ENCODE measurements around the gene PTBP3.
"Not testable (repeated sequence)": the region's sequence is repeated elsewhere in the genome, so short reads cannot be mapped to it uniquely, and the experiment has no call there.

PTBP3 gene, protein sequence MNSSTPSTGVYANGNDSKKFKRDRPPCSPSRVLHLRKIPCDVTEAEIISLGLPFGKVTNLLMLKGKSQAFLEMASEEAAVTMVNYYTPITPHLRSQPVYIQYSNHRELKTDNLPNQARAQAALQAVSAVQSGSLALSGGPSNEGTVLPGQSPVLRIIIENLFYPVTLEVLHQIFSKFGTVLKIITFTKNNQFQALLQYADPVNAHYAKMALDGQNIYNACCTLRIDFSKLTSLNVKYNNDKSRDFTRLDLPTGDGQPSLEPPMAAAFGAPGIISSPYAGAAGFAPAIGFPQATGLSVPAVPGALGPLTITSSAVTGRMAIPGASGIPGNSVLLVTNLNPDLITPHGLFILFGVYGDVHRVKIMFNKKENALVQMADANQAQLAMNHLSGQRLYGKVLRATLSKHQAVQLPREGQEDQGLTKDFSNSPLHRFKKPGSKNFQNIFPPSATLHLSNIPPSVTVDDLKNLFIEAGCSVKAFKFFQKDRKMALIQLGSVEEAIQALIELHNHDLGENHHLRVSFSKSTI

DNA sequence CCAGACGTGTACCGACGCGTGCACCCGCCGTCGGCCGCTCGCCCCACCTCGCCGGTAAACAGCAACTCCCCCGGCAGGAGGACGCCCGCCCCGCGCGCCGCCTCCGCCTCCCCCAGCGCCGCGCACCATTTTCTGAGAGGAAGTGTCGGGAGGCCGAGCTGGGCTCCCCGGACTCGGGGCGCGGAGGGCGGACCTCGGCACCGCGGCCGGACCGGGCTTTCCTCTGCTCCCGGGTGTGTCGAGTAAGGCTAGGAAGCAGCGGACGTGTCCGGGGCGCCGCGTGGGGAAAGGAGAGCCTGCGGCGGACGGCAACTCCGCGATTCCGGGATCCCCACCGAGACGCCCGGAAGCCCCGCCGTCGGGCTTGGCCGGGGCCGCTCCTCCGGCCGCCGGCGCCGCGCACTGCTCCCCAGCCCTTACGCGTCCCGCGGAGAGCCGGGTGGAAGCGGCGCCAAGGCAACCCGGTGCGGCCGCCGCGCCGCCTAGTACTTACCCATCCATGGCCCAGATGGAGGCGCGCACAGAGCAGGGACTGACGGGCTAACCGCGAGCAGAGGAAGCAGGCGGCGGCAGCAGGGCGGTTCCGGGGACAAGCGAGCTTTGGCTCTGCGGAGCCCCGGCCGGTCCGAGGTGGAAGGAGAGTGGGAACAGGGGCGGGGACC is at the start of gene PTBP3:
Gene PTBP3, minus strand, starts transcription at position 643 of the 662 bp plus-strand sequence. CDS start 35,754 bp downstream, outside the sequence.
- peak; percentile 49 to 56 for DNase-seq (ENCODE audit: low read depth in 2 of 2)

GRCh38 chr9:112382501-112383364 is 49.3 kb upstream of the PTBP3 start:
- no peak for DNase-seq (ENCODE audit: low read depth in 2 of 2)

- no peak for DNase-seq (ENCODE audit: low read depth in 2 of 2)
Measured at GRCh38 chr9:112382066-112382465, 48.6 kb upstream of the PTBP3 start.

GRCh38 chr9:112380825-112381221 is 47.4 kb upstream of the PTBP3 start:
- no peak for DNase-seq (ENCODE audit: low read depth in 2 of 2)

GRCh38 chr9:112380102-112380824 is 46.8 kb upstream of the PTBP3 start, which contains the start of gene HSDL2:
HSDL2 (plus strand) TSS chr9:112380108; CDS start chr9:112380164, 56 bp downstream.
- no peak for DNase-seq (ENCODE audit: low read depth in 2 of 2)

DNA sequence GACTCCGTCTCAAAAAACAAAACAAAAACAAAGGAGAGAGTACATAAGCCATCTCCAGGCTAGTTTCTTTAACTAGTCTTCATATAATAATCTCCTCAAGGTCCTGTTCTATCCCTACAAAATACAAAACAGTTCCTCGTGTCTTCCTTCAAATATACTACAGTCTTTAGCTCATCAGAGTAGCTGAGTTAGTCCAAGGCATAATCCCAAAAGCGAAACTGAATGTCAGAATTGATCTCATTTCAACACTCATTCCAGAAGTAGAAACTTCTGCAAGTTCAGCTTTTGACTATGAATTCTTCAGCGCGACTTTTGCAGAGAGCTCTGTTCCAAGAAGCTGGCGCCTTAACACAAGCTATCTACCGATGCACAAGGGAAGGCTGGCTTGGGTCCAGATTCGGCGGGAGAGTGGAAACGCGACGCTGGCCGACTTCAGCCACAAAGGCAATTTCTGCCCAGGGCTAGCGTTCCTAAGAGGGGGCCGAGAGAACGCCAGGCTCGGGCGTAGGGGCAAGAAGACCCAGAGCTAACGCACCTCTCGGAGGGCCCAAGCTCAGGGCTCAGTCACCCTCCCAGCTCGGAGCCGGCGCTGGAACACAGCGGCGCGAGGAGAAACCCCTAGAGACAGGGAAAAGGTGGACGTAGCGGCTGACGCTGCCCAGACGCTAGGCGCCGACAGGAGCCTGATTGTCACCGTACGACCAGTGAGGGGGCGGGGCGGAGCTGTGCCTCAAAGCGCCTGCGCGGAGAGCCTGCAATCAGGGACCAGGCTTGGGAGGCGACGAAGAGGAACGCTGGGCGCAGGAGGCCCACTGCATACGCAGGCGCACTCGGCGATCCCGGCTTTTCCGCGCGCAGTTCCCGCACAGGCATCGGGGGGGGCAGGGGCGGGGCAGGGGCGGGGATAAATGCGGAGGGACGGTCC is 46.0 kb upstream of the PTBP3 start:
- peak; percentile 92 to 95 for DNase-seq (ENCODE audit: low read depth in 2 of 2)

DNA sequence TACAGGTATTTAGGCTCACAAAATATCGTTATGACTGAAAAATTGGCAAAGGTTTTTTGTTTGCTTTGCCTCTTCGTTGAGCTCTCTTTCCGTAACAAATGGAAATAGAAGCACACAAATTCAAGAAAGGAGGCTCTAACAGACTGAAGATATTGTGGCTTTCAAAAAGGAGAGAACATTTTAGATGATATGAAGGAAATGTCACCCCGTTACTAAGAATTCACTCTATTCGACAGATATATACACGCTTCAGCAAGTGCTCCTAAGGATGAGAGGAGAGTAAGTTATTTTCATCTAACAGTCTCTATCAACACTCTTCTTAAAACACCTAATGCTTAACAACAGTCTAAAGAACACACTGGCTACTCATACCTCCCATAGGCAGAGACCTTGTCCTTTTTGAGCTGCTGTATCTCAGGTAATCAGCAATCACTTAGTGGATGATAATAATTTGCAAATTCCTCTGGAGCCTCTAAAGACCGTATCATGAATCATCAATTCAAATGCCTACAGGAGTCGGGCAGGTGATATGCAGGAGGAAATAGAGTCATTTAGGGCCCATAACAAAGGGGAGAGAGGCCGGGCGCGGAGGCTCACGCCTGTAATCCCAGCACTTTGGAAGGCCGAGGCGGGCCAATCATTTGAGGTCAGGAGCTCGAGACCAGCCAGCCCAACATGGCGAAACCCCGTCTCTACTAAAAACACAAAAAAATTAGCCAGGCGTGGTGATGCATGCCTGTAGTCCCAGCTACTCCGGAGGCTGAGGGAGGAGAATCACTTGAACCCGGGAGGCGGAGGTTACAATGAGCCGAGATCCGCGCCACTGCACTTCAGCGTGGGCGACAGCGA is 45.1 kb upstream of the PTBP3 start:
- no peak for DNase-seq (ENCODE audit: low read depth in 2 of 2)

GRCh38 chr9:112377684-112378327 is 44.4 kb upstream of the PTBP3 start:
- no peak for DNase-seq (ENCODE audit: low read depth in 2 of 2)

- DNase-seq (ENCODE audit: low read depth in 2 of 2): no peak
Measured at GRCh38 chr9:112377087-112377486, 43.7 kb upstream of the PTBP3 start.

GRCh38 chr9:112375361-112375760 is 41.9 kb upstream of the PTBP3 start:
- DNase-seq (ENCODE audit: low read depth in 2 of 2): no peak

DNA sequence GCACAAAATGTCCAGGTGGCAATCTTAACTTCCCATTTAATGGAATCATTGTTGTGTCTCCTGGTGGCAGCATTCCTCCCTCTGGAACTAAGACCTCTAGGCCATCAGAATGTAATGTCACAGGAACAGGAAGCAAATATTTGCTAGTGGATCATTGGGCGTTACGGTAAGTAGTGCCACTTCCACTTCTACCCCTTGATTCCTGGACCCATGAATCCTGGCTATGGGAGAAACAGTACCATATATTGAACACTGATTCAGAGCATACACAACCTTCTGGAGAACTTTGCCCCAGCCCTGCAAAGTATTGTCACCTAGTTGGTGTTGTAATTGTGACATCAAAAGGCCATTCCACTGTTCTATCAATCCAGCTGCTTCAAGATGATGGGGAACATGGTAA is 40.8 kb upstream of the PTBP3 start:
- not testable (repeated sequence) for DNase-seq (ENCODE audit: low read depth in 2 of 2)

DNA sequence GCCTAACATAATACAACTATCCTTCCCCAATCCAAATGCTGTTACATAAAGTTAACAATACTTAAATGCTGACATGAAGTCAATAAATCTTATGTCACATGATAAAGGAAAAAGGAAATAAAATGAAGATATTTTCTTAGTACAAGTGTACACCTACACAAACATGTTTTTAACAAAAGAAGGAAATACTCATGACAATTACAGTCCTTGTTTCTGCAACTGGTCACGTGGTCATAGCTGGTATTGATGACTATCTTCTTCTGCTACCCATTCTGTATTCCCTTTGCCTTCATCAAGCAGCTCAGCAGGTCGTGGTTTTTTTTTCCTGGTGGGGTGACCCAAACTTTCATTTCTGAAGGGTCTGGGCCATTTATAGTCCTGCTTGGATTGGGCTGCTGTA is 40.2 kb upstream of the PTBP3 start:
- DNase-seq (ENCODE audit: low read depth in 2 of 2): not testable (repeated sequence)

GRCh38 chr9:112371060-112371459 is 37.6 kb upstream of the PTBP3 start:
- DNase-seq (ENCODE audit: low read depth in 2 of 2): no peak

- DNase-seq (ENCODE audit: low read depth in 2 of 2): no peak
Measured at GRCh38 chr9:112369817-112370216, 36.4 kb upstream of the PTBP3 start.

DNA sequence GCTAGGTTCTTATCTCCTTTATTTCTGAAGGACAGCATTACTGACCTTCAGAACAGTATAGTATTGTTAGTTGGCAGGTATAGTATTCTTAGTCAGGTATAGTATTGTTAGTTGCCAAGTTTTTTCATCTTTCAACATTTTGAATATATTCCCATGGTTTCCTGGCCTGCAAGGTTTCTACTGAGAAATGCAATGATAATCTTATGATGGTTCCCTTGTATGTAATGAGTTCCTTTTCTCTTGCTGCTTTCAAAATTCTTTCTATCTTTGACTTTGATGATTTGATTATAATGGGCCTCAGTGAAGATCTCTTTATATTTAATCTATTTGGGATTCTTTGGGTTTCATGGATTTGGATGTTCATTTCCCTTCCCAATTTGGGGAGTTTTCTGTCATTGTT is 34.0 kb upstream of the PTBP3 start:
- DNase-seq (ENCODE audit: low read depth in 2 of 2): no peak

DNA sequence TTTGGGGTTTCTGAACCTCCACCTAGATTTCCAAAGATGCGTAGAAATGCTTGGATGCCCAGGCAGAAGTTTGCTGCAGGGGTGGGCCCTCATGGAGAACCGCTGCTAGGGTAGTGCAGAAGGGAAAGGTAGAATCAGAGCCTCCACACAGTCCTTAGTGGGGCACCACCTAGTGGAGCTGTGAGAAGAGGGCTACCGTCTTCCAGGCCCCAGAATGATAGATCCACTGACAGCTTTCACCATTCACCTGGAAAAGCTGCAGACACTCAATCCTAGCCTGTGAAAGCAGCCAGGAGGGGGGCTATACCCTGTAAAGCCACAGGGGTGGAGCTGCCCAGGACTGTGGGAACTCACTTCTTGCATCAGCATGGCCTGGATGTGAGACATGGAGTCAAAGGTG is 33.2 kb upstream of the PTBP3 start:
- DNase-seq (ENCODE audit: low read depth in 2 of 2): no peak

DNA sequence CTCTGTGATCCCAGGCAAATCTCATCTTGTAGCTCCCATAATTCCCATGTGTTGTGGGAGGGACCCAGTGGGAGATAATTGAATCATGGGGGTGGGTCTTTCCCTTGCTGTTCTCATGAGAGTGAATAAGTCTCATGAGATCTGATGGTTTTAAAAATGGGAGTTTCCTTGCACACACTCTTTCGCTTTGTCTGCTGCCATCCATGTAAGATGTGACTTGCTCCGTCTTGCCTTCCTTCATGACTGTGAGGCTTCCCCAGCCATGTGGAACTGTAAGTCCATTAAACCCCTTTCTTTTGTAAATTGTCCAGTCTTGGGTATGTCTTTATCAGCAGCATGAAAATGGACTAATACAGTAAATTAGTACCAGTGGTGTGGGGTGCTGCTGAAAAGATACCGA is 31.8 kb upstream of the PTBP3 start:
- DNase-seq (ENCODE audit: low read depth in 2 of 2): not testable (repeated sequence)

DNA sequence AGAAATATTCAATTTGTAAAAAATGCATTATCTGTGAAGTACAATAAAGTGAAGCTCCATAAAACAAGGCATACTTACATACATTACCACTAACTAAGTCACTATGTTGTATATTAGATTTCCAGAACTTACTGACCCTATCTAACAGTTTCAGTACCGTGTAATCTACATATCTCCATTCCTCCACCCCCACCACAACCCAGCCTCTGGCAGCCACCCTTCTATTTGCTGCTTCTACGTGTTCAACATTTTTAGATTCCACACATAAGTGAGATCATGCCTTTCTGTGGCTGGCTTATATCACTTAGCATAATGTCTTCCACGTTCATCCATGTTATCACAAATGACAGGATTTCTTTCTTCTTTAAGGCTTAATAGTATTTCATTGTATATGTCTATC is 31.3 kb upstream of the PTBP3 start:
- no peak for DNase-seq (ENCODE audit: low read depth in 2 of 2)

DNA sequence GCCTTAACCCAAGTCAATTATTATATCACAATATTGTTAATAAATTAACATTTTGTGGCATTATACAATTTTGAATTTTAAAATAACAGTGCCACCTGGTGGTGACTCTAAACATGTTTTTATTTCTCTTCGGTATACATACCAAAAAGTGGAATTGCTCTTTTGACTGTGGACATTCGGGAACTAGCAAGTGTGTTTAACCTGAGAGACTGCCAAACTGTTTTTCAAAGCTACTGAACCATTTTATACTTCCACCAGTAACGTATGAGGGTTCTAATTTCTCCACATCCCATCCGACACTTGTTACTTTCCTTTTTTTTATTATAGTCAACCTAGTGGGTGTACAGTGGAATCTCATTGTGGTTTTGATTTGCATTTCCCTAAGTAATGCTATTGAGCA is 28.2 kb upstream of the PTBP3 start:
- no peak for DNase-seq (ENCODE audit: low read depth in 2 of 2)
